ENCODE data around the gene CNPY2.
A peak's percentile ranks its signal among the peaks of the same experiment; 100 is the strongest.
"Not testable (repeated sequence)": the region's sequence is repeated elsewhere in the genome, so short reads cannot be mapped to it uniquely, and the experiment has no call there.

Gene CNPY2

GRCh38 chr12:56297400-56297799 is 18.4 kb downstream of the CNPY2 start:
- no peak for DNase-seq

DNA sequence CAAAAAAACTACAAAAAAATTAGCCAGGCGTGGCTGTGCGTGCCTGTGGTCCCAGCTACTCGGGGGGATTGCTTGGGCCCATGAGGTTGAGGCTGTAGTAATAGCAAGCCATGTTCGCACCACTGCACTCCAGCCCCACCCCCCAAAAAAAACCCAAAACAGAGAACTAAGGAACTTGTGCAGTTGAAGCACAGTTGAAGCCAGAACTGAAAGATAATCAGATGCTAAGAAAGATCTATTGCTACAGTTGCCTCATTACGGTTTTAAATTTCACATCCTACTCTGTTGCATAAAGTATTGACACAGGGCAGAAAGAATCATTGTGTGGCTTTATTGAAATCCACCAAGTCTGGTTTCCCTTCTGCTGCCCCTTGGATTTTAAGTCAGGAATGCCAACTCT is 19.5 kb downstream of the CNPY2 start:
- DNase-seq: no peak

- DNase-seq: no peak
Observed at GRCh38 chr12:56293795-56294194, 22.0 kb downstream of the CNPY2 start.

DNA sequence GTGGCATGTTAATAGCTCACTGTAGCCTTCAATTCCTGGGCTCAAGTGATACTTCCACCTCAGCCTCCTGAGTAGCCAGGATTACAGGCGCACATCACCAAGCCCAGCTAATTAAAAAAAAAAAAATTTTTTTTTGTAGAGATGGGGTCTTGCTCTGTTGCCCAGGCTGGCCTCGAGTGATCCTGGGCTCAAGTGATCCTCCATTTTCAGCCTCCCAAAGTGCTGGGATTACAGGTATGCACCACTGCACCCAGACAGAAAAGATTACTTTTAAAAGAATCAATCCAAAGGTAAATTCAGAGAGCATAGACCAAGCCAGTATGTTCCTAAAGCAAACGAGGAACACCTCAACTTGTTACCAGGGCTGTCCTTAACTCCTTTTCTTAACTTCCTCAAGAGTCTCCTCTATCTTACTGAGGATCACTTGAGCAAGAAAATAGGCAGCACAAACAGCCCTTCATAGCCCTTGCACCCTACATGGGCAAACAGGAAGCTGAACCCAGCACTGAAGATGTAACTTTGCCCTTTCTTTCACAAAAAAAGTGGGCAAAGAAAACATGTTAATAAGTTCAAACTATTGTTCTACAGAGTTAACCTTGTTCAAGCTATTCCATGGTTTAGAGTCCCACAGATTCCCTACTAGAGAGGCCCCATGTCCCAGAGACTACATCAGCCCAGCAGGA is 26.9 kb downstream of the CNPY2 start:
- no peak for DNase-seq

DNA sequence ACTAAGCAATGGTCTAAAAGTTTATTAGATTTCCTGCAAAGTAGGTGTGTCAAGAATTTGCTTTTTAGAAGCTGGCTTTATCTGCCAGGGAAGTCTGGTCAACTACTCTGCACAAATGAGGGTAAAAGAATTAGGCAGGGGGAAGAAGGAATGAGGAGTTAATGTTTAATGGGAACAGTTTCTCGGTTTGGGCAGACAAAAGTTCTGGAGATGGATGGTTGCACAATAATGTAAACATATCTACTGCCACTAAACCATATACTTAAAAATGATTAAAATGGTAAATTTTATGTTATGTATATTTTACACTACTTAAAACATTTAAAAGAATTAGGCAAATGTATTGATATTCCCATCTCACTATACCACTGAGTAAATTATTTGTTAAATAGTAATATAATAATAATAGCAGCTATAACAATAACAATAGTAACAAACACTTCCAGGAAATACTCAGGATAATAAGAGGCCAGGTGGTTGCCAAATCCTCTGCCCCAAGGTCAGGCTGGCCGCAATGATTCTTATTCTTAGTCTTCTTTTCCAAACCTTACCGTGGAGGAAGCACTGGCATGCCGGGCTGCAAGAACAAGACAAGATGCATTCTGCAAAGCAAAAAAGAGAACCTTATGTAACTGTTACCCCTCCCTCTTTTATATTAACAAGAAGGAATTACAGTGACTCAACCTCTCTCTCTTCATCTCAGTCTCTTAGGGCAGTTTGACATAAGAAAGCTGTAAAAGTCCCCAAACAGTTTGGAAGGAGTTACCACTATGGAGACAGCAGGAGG is 29.6 kb downstream of the CNPY2 start:
- no peak for DNase-seq

DNA sequence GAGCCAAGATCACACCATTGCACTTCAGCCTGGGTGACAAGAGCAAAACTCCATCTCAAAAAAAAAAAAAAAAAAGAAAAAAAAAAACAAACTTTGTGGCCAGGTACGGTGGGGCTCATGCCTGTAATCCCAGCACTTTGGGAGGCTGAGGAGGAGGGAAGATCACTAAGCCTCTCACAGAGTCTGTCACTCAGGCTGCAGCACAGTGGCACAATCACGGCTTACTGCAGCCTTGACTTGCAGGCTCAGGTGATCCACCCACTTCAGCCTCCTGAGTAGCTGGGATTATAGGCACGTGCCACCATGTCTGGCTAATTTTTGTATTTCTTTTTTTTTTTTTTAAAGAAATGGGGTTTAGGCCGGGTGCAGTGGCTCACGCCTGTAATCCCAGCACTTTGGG is 31.5 kb downstream of the CNPY2 start:
- DNase-seq: not testable (repeated sequence)

DNA sequence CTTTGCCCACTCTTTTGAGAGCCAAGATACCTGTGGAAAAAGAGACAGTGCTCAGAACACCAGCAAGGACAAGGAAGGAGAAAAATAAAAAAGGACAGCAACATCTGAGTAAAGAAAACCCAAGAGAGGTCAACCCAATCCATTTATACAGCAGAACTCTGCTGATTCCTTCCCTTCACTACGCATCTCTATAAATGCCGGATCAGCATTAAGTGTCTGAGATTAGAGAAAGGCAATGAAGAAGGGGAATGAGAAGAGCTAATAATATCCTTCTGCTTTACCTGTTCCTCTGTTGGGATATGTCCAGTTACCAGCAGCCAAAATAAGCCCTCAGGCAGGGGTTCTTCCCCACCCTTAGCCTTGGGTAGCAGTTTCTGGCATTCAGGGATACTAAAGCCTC is 33.2 kb downstream of the CNPY2 start:
- DNase-seq: no peak

DNA sequence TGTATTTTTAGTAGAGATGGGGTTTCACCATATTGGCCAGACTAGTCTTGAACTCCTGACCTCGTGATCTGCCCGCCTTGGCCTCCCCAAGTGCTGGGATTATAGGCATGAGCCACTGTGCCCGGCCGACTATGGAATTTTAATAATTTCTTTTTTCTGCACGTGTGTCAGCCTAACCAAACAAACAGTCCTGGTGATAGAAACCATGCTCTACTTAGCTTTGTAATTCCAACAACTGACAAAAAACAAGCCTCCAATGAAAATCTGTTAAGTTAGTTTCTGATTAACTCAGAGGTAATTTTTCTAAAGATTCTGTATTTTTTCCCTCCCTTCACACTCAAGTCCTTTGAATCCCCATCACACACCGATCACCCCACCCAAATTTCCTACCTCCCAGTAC is 33.8 kb downstream of the CNPY2 start:
- DNase-seq: no peak

- no peak for DNase-seq
Observed at GRCh38 chr12:56280849-56281248, 34.9 kb downstream of the CNPY2 start.

GRCh38 chr12:56278905-56279304 is 36.9 kb downstream of the CNPY2 start:
- no peak for DNase-seq

GRCh38 chr12:56274299-56274698 is 41.5 kb downstream of the CNPY2 start:
- no peak for DNase-seq

GRCh38 chr12:56272468-56272867 is 43.3 kb downstream of the CNPY2 start:
- not testable (repeated sequence) for DNase-seq

DNA sequence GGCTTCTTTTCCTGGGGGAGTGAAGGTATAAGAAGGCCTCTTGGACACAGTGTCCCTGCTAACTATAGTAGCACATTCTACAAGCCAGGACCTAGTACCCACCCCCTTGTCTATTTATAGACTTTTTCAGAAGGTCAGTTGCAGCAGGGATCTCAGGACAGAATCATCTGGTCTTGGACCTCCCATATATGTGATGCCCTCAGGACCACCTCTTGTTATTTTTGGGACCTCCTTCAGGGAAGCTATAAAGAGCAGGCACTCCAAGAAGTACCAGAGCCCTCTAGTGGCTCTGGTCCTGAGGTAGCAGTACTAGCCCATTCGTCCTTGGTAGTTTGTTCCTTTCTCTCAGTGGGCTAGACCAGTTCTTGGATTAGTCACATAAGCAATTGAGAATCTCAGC is 44.8 kb downstream of the CNPY2 start:
- DNase-seq: no peak

DNA sequence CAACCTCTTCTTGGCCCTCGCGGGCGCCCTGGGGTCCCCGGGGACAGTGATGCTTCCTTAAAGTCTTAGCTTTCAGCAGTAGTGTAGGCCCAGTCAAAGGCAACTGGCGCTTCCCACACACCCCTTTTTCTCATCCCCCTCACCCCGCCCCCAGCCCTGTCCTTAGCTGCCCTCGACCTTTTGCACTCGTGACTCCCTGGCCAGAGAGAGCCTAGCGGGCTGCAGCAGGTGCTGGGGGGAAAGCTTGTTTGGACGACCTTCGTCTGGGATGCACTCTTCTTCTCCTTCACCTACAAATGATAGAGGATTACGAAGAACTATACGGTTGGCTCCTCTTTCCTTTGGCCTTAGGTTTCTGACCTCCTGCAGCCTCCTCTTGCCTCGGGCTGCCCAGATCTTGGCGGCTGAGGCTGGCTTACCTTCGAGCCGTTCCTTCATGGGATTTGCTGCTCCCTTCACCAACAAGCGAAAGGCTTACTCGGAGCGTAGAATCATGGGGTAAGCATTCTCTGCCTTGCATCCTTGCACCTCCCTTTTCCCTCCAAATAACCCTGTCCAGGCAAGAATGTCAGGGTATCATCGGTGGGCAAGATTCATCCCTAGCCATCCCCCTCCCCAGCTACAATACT is 48.2 kb downstream of the CNPY2 start:
- DNase-seq: no peak

DNA sequence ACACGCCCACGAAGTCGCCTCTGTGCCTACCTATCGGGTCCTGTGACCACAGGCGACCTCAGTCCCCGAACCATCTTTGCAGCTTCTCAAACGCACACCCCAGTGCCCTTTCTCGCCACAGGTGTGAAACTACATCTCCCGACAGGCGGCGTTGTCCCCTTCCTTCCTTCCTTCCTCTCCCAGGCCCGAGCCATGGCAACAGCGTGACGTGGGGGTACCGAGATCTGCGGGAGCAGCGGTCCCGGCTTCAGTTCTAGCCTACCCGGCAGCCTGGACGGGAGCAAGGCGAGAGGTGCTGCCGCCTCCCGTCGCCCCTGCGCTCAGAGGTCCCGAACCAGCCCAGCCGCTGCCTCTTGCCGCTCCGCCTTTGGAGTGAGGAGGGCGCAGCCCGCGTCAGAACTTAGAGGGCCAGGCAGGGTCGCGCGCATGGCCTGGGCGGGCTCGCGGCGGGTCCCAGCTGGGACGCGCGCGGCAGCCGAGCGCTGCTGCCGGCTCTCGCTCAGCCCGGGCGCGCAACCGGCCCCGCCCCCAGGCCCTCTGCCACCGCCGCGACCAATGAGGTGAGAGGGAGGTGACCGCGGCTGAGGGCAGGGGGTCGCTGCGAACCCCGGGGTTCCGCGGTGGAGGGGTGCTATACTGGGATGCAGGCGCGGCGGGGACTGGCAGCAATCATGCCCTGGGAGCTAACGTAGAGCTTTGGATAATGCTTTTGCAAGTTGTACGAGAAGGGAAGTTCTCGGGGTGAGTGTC is 48.9 kb downstream of the CNPY2 start, which contains the start of gene COQ10A:
COQ10A (plus strand) TSS at position 250 of the 750 bp plus-strand sequence; CDS start at position 427, 177 bp downstream.
- DNase-seq: peak; percentile 90

DNA sequence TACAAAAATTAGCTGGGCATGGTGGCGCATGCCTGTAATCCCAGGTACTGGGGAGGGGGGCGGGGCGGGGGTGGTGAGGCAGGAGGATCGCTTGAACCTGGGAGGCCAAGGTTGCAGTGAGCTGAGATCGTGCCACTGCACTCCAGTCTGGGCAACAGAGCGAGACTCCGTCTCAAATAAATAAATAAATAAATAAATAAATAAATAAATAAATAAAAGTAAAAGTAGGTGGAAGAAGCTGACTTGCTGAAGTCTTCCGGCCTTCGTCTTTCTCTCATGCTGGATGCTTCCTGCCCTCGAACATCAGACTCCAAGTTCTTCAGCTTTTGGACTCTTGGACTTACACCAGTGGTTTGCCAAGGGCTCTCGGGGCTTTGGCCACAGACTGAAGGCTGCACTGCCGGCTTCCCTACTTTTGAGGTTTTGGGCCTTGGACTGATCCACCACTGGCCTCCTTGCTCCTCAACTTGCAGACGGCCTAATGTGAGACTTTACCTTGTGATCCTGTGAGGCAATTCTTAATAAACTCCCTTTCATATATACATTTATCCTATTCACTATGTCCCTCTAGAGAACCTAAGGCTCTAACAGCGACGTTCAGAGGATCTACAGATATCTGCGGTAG is 49.6 kb downstream of the CNPY2 start:
- not testable (repeated sequence) for DNase-seq

DNA sequence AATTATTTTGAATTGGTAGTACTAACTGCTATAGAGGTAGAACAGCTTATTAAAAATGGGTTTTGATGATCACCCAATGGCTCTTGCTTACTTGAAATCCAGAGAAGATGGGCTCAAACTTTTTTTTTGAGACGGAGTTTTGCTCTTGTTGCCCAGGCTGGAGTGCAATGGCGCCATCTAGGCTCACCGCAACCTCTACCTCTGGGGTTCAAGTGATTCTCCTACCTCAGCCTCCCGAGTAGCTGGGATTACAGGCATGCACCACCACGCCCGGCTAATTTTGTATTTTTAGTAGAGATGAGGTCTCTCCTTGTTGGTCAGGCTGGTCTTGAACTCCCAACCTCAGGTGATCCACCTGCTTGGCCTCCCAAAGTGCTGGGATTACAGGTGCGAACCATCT is 52.8 kb downstream of the CNPY2 start:
- DNase-seq: not testable (repeated sequence)

DNA sequence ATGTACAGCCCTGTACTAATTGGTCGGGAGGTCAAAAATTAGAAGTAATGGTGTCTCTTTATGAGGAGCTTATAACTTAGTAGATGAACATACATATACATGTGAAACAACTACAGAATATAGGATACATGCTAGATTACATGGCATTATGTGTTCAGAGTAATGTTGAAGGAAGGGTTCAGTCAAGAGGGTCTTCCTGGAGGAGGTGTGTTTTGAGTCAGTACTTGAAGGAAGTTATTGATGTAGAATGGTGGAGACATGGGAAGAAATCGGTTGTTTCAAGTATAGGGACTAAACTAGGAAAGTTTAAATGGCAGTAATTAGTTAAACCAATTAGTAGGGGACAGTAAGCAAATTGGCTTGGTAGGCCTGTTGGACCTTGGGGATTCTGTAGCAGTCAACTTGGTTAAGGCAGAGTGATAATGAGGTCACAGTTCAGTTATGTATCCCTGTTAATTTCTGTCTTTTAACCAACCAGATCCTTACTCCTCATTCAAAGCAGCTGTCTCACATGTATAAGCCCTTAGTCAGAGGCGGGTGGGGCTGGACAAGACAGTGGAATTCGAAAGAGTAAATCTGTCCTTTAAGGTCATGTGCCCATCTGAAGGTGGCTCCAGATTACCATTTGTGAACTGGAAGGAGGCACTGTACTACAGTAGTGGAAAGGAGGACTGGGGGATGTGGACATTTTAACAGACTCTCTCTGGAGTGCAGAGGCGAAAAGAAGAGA is 54.1 kb downstream of the CNPY2 start:
- DNase-seq: no peak

DNA sequence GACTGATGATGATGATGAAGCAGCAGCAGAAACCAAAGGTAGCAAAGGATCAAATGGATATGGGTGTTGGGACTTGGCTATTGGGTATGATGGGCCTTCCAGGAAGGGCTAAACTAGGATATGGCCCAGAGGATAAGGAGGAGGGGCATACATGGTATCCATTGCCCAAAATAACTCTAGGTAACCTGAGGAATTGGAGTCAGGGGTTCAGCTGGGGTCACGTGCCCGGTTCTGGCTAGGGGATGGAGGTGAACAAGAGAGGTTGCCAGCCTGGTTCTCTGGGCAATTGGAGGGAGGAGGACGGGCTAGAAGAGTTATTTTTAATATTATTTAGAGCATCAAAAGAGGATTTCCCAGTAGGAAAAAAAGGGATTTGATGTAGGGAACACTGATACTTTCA is 54.9 kb downstream of the CNPY2 start:
- DNase-seq: no peak

DNA sequence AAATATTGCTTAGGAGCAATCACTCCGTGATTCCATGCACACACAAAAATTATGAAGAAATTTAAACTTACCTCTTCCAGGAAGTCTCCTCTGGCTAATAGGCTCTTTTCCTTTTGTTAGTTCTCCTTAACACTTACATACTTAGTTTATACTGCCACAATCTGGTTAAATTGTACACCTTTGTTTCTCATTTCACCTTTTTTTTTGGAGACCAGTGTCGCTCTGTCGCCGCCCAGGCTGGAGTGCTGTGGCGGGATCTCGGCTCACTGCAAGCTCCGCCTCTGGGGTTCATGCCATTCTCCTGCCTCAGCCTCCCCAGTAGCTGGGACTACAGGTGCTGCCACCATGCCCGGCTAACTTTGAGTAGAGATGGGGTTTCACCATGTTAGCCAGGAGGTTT is 55.4 kb downstream of the CNPY2 start:
- no peak for DNase-seq

Data from activated CD8-positive, alpha-beta memory T cell treated with anti-CD3 and anti-CD28 coated beads, Interleukin-2, amount 50 U/mL, for 48 hours (primary cell).